ENCODE measurements around the gene DTNBP1.

DNA sequence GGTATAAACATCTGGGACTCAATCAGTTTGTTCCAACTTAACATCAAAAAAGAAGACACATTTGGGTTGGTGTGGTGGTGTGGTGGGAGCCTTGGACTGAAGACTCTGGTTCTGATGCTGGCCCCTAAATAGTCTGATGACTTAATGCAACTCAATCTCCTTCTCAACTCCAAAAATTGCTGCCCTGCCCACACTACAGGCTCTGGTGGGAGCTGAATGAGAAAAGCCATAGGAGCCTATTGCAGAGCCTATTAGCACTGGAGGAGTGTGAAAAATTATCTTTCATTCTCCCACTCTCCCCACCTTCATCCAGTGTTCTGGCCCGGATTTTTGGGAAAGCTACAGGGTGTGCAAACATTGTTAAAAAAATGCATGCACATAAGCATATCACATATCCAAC, 56.5 kb downstream of the DTNBP1 start:
- TF ChIP-seq, protein P1, sequence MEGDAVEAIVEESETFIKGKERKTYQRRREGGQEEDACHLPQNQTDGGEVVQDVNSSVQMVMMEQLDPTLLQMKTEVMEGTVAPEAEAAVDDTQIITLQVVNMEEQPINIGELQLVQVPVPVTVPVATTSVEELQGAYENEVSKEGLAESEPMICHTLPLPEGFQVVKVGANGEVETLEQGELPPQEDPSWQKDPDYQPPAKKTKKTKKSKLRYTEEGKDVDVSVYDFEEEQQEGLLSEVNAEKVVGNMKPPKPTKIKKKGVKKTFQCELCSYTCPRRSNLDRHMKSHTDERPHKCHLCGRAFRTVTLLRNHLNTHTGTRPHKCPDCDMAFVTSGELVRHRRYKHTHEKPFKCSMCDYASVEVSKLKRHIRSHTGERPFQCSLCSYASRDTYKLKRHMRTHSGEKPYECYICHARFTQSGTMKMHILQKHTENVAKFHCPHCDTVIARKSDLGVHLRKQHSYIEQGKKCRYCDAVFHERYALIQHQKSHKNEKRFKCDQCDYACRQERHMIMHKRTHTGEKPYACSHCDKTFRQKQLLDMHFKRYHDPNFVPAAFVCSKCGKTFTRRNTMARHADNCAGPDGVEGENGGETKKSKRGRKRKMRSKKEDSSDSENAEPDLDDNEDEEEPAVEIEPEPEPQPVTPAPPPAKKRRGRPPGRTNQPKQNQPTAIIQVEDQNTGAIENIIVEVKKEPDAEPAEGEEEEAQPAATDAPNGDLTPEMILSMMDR (IDR thresholded peaks at IDR 0.05), result no peak
- TF ChIP-seq POLR2A (IDR thresholded peaks at IDR 0.05), result no peak

Measured in esophagus squamous epithelium (tissue), 4 donors.